ENCODE data around the gene TMEM255B.

The TMEM255B gene

DNA sequence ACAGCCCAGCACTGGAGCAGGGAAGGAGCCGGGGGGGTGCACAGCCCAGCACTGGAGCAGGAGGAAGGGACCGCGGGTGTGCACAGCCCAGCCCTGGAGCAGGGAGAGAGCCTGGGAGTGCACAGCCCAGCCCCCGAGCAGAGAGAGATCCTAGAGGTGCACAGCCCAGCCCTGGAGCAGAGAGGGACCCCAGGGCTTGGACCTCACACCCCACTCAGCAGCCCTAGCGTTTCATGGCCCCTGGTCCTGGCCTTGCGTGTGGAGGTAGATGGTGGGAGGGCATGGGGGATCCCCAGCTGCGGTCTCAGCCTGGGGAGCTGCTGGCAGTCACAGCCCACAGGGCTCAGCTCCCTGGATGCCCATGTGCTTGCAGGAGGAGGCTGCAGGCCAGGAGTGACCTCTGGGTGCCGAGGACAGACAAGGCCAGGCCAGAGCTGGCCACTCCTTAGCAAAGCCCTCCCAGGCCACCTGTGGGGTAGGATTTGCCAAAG lies 79.7 kb downstream of the TMEM255B start:
- Histone ChIP-seq H3K27me3 (ENCODE audit: control insufficient read depth in 1 of 2, insufficient read depth in 2 of 2, low read length in 2 of 2) (no peaks in the 10 kb centered on the region), H3K9me3 (ENCODE audit: low read length) (no peaks in the 10 kb centered on the region), H3K36me3 (ENCODE audit: insufficient read depth, low read length) (no peaks in the 10 kb centered on the region), H3K27ac (ENCODE audit: low read depth, low read length) (peak overlapping the region; percentile 97), H3K4me1 (ENCODE audit: insufficient read depth, low read length) (peaks cover 37% of the 10 kb centered on the region), H3K4me3 (ENCODE audit: low read depth in 1 of 2, low read length in 2 of 2) (peak overlapping the region; percentile 33 to 49), H3K9ac (ENCODE audit: low read length) (no peak overlapping the region)

DNA sequence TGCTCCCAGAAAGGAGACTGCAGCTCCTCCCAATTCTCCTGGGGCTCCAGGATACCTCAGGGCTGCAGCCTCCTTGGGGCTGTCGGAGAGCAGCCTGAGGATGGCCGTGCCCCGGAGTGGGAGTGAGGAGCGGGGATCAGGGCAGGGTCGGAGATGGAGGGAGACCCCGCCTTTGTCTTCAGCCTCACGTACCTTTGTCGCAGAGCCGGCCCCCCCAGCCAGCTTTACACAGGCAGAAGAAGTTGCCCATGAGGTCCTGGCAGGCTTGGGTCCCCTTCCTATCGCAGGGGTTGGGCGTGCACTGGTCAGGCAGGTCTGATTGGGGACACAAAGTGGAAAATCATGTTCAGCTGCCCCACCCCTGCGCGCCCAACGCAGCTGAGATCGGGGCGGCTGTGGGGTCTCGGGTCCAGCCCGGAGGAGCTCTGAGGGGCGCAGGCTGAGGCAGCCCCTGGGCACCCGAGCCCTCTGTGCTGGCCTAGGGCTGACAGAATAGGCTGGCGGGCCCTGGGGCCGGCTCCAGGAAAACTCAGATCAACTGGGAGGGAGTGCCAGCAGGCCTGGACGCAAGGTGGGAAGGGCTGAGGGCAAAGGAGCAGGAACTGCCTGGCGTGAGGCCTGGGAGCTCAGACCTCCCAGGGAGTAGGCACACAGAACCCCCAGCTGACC lies 80.6 kb downstream of the TMEM255B start:
- H3K9ac ChIP-seq (ENCODE audit: low read length): no peak overlapping the region
- peaks cover 37% of the 10 kb centered on the region for H3K4me1 ChIP-seq (ENCODE audit: insufficient read depth, low read length)
- no peaks in the 10 kb centered on the region for H3K9me3 ChIP-seq (ENCODE audit: low read length)
- peak overlapping the region; percentile 44 for H3K27ac ChIP-seq (ENCODE audit: low read depth, low read length)
- H3K27me3 ChIP-seq (ENCODE audit: control insufficient read depth in 1 of 2, insufficient read depth in 2 of 2, low read length in 2 of 2): no peaks in the 10 kb centered on the region
- H3K4me3 ChIP-seq (ENCODE audit: low read depth in 1 of 2, low read length in 2 of 2): peak overlapping the region in 1 of 2 donors; percentile 20
- H3K36me3 ChIP-seq (ENCODE audit: insufficient read depth, low read length): peaks cover 1% of the 10 kb centered on the region

DNA sequence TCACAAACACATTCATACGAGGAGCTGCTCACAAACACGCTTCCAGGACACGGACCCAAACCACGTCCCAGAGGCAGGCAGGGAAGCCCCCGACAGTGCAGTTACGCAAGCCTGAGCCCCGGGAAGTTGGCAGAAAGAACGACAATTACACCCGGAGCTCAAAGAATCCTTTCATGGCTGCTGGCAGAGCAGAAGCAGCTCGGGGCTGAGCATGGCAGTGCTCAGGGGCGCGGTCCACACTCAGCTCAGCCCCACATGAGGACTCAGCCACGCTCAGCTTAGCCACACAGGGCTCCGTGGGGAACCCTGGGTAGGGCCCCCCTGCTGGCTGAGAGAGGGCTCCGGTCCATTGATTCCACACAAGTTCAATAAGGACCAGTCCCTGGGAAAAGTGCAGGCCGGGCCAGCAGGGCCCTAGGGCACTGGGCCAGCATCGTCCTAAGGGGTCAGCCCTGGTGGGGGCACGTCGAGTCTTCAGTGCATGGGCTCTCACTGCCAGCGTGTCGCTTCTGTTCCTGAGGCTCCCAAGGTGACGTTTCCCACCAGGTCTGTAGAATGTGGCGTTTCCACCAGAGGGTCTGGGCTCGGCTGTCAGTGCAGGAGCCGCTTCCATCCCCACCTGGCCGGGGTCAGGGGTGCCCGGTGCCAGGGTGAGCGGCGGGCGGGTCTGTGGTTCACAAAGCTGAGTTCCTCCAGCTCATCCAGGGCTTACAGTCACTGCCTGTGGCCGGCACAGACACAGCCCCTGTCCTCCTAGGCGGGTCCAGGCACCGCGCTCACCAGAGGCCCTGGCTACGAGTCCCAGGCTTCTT lies 81.7 kb downstream of the TMEM255B start:
- H3K9me3 ChIP-seq (ENCODE audit: low read length): no peaks in the 10 kb centered on the region
- H3K9ac ChIP-seq (ENCODE audit: low read length): no peak overlapping the region
- no peak overlapping the region for H3K4me3 ChIP-seq (ENCODE audit: low read depth in 1 of 2, low read length in 2 of 2)
- H3K4me1 ChIP-seq (ENCODE audit: insufficient read depth, low read length): peaks cover 37% of the 10 kb centered on the region
- H3K27me3 ChIP-seq (ENCODE audit: control insufficient read depth in 1 of 2, insufficient read depth in 2 of 2, low read length in 2 of 2): no peaks in the 10 kb centered on the region
- no peak overlapping the region for H3K27ac ChIP-seq (ENCODE audit: low read depth, low read length)
- H3K36me3 ChIP-seq (ENCODE audit: insufficient read depth, low read length): peaks cover 4% of the 10 kb centered on the region

DNA sequence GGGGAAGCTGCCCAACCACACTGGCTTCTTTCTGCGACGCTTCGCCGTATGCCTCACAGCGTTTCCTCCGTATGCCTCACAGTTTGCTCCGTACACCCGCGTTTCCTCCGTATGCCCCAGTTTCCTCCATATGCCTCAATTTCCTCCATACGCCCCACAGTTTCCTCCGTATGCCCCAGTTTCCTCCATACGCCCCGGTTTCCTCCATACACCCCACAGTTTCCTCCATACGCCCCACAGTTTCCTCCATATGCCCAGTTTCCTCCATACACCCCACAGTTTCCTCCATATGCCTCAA lies 82.3 kb downstream of the TMEM255B start:
- Histone ChIP-seq H3K9ac (ENCODE audit: low read length) (no peak overlapping the region), H3K36me3 (ENCODE audit: insufficient read depth, low read length) (peaks cover 4% of the 10 kb centered on the region), H3K27me3 (ENCODE audit: control insufficient read depth in 1 of 2, insufficient read depth in 2 of 2, low read length in 2 of 2) (no peaks in the 10 kb centered on the region), H3K27ac (ENCODE audit: low read depth, low read length) (no peak overlapping the region), H3K4me3 (ENCODE audit: low read depth in 1 of 2, low read length in 2 of 2) (no peak overlapping the region), H3K9me3 (ENCODE audit: low read length) (no peaks in the 10 kb centered on the region), H3K4me1 (ENCODE audit: insufficient read depth, low read length) (peaks cover 37% of the 10 kb centered on the region)

DNA sequence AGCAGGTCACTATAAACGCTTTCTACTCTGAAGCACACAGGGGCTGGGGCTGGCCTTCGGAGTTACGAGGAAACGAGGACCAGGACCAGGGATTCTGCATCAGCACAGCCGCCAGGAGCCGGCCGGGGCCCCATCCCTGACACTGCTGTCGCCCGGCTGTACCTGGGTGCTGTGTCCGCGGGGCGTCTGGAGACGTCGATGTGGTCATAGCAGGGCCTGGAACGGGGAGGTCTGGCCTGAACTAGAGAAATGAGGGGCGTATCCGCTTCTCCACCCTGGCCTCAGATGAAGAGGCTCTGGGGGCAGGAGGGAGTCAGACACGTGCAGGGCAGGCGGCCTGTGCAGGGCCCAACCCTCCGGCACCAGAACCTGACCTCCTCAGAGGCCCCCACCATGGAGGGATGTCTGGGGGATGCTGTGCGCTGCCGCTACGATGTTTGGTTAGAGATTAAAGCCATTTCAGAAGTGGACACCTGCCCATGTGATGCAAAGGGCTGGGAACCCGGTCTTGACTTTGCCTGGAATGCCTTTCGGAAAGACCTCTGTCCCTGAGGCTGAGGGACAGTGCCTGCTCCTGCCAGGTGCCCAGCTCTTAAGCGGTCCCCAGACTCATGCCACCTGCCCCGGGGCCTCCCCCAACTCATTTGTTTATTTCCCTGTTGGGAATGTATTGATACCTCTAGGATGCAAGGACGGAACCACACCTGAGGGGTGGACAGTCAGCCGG lies 83.5 kb downstream of the TMEM255B start:
- H3K27me3 ChIP-seq (ENCODE audit: control insufficient read depth in 1 of 2, insufficient read depth in 2 of 2, low read length in 2 of 2): no peaks in the 10 kb centered on the region
- H3K4me3 ChIP-seq (ENCODE audit: low read depth in 1 of 2, low read length in 2 of 2): no peak overlapping the region
- no peaks in the 10 kb centered on the region for H3K9me3 ChIP-seq (ENCODE audit: low read length)
- peaks cover 30% of the 10 kb centered on the region for H3K4me1 ChIP-seq (ENCODE audit: insufficient read depth, low read length)
- no peak overlapping the region for H3K27ac ChIP-seq (ENCODE audit: low read depth, low read length)
- peaks cover 4% of the 10 kb centered on the region for H3K36me3 ChIP-seq (ENCODE audit: insufficient read depth, low read length)
- no peak overlapping the region for H3K9ac ChIP-seq (ENCODE audit: low read length)

DNA sequence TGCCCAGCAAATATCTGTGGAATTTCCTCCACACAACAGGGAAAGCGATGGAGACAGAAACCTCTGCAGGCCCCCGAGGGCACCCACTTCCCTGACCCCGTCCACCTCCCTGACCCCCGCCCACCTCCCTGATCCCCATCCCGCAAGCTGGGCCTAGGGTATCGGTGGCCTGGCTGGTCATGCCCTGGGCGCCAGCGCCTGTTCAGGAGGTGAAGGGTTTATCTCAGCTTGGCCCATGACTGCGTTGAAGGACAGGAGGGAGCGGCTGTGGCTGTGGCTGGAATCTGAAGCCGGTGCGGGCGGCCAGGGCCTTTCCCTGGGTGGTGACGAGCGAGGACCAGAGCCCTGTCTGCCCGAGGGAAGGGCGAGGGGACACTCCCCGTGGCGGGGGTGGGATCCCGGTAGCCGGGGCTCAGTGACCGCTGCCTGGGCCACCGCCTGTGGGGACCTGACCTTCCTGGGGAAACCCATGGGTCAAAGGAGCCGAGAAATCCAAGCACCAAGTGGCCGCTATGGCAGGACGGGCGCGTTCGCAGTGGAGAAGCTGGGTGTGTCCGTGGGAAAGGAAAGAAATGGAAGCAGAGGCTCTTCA lies 84.1 kb downstream of the TMEM255B start:
- no peak overlapping the region for H3K27ac ChIP-seq (ENCODE audit: low read depth, low read length)
- H3K36me3 ChIP-seq (ENCODE audit: insufficient read depth, low read length): peaks cover 4% of the 10 kb centered on the region
- H3K4me1 ChIP-seq (ENCODE audit: insufficient read depth, low read length): peaks cover 23% of the 10 kb centered on the region
- no peak overlapping the region for H3K9ac ChIP-seq (ENCODE audit: low read length)
- no peak overlapping the region for H3K4me3 ChIP-seq (ENCODE audit: low read depth in 1 of 2, low read length in 2 of 2)
- H3K9me3 ChIP-seq (ENCODE audit: low read length): no peaks in the 10 kb centered on the region
- H3K27me3 ChIP-seq (ENCODE audit: control insufficient read depth in 1 of 2, insufficient read depth in 2 of 2, low read length in 2 of 2): no peaks in the 10 kb centered on the region

DNA sequence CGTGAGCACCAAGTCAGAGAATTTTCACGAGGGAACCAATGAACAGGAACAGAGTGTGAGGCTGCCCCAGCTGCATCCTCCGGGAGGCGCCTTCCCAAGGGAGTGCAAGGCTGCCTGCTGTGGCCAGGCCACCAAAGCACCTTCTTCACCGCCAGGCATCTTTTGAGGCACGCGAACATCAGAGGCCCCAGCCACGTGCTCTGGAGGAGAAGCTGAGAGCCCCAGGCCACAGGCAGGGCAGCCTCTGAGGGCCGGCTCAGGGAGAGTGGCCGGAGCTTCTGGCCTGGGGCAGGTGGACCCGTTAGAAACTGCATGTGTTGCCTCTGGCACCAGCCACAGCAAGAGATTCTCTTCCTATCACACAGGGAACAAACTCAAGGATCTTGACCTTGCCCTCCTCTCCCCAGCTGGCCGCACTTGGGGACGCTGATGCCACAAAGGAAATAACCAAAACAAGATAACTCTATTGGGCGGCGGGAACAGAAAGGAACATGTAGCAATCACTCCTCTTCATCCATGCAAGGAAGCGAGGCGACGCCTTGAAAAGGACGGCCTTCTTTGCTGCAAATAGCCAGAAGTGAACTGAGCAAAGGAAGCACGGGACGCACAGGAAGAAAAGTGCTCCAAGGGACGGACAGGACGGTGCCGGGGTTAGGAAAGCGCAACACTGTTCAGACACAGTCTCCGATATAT lies 85.0 kb downstream of the TMEM255B start:
- H3K4me1 ChIP-seq (ENCODE audit: insufficient read depth, low read length): peaks cover 14% of the 10 kb centered on the region
- H3K36me3 ChIP-seq (ENCODE audit: insufficient read depth, low read length): peaks cover 4% of the 10 kb centered on the region
- H3K27me3 ChIP-seq (ENCODE audit: control insufficient read depth in 1 of 2, insufficient read depth in 2 of 2, low read length in 2 of 2): no peaks in the 10 kb centered on the region
- H3K9ac ChIP-seq (ENCODE audit: low read length): no peak overlapping the region
- H3K9me3 ChIP-seq (ENCODE audit: low read length): no peaks in the 10 kb centered on the region
- no peak overlapping the region for H3K4me3 ChIP-seq (ENCODE audit: low read depth in 1 of 2, low read length in 2 of 2)
- H3K27ac ChIP-seq (ENCODE audit: low read depth, low read length): no peak overlapping the region

DNA sequence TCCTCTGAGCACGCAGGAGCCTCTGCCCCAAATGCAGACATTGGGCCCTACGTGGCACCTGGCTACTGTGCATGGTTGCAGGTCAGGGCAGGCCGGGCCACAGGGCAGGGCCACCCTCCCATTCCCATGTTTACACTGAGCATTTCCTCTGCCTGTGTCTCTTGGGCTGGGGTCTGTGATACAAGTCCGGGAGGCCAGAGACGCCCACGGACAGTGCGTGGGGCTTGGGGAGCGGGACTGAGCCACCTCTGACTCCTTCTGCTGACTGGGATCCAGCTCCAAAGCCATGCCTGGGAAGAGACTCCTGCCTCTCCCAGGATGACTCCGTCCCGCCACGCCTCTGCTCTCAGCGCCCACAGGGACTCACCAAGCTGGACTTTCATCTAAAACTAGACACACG lies 86.0 kb downstream of the TMEM255B start:
- peaks cover 4% of the 10 kb centered on the region for H3K36me3 ChIP-seq (ENCODE audit: insufficient read depth, low read length)
- H3K27ac ChIP-seq (ENCODE audit: low read depth, low read length): no peak overlapping the region
- H3K9me3 ChIP-seq (ENCODE audit: low read length): no peaks in the 10 kb centered on the region
- H3K4me1 ChIP-seq (ENCODE audit: insufficient read depth, low read length): peaks cover 6% of the 10 kb centered on the region
- H3K9ac ChIP-seq (ENCODE audit: low read length): no peak overlapping the region
- H3K27me3 ChIP-seq (ENCODE audit: control insufficient read depth in 1 of 2, insufficient read depth in 2 of 2, low read length in 2 of 2): no peaks in the 10 kb centered on the region
- no peak overlapping the region for H3K4me3 ChIP-seq (ENCODE audit: low read depth in 1 of 2, low read length in 2 of 2)

DNA sequence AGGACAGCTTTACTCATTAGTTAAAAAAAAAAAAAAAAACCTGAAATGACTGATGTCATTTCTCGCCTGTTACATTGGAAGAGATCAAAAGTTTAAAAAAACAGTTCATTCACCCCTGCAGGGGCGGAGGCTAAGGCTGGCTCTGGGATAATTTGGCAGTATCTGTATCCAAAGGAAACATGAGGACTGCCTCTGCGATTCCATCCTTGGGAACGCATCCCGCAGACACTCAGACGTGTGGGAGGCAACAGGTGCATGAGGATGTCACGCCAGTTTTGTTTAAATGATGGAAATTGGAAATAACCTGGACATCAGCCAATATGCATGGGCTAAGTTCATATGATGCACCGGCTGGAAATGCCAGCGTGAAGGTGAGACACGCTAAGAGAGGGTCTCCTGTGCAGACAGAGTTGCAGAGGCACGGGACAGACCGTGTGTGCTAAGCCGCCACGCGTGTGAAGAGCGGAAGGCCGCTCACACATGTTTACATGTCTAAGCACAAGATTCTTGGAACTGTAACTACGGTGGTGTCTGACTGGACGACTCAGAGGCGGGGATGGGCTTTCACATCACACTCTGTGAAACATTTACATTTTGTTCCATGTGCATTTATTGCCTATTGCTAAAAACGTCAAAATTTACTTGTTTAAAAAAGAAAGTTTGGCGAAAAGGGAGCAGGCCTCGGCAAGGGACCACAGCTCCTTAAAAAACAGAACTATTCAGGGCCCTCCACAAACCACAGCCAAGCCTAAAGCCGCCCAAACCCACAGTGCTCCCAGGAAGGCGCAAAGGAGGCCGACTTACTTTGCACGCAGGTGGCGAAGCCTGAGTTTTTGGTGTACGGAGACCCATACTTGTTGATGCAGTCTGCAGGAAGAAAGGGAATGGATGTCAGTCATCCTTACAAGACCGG lies 87.0 kb downstream of the TMEM255B start:
- no peaks in the 10 kb centered on the region for H3K4me1 ChIP-seq (ENCODE audit: insufficient read depth, low read length)
- H3K27ac ChIP-seq (ENCODE audit: low read depth, low read length): no peak overlapping the region
- peaks cover 4% of the 10 kb centered on the region for H3K36me3 ChIP-seq (ENCODE audit: insufficient read depth, low read length)

DNA sequence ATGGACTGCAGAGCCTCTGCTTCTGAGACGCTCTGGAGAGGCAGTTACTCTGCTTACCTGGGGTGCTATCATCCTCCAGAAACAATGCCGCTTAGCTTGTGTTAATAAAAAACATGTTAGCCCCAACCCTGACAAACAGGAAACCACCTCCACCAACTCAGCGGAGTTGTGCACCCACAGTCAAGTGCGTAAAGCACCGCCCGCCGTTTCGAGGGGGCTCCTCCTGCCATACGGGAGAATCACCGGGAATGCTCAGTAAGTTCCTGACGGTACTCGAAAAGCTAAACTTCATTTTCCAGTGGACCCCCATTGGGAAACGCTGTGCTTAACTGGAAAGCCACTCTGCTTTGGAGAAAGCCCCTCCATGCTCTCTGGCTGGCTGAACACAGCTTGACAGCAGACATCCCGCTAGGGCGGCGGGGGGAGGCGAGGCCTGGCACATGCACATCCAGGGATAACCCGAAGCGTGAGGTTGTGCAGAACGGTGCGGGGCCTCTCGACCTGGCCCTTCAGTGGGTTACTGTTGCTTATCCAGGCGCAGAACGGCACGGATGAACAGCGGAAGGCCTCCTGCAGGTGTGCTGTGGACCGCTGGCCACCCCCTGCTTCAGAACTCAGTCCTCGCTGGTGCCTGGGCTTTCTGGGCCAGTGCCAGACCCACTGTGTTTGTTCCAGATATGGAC lies 87.8 kb downstream of the TMEM255B start:
- H3K9ac ChIP-seq (ENCODE audit: low read length): no peak overlapping the region
- no peaks in the 10 kb centered on the region for H3K4me1 ChIP-seq (ENCODE audit: insufficient read depth, low read length)
- no peaks in the 10 kb centered on the region for H3K27me3 ChIP-seq (ENCODE audit: control insufficient read depth in 1 of 2, insufficient read depth in 2 of 2, low read length in 2 of 2)
- H3K27ac ChIP-seq (ENCODE audit: low read depth, low read length): no peak overlapping the region
- H3K9me3 ChIP-seq (ENCODE audit: low read length): no peaks in the 10 kb centered on the region
- no peak overlapping the region for H3K4me3 ChIP-seq (ENCODE audit: low read depth in 1 of 2, low read length in 2 of 2)
- peaks cover 4% of the 10 kb centered on the region for H3K36me3 ChIP-seq (ENCODE audit: insufficient read depth, low read length)

More for the DNA sequence above, 87.0 kb downstream of the TMEM255B start:
- no peaks in the 10 kb centered on the region for H3K27me3 ChIP-seq (ENCODE audit: control insufficient read depth in 1 of 2, insufficient read depth in 2 of 2, low read length in 2 of 2)
- no peak overlapping the region for H3K9ac ChIP-seq (ENCODE audit: low read length)
- no peaks in the 10 kb centered on the region for H3K9me3 ChIP-seq (ENCODE audit: low read length)
- H3K4me3 ChIP-seq (ENCODE audit: low read depth in 1 of 2, low read length in 2 of 2): no peak overlapping the region
